CD4-positive, CD25-positive, alpha-beta regulatory T cell (primary cell): ENCODE results near the gene ATIC. TPM values are rescaled to one million over a fixed set of nuclear protein-coding genes. Genes with fewer than 3 reads are reported as not detected.

Experiments used
- ATAC-seq, 2 donors: fragments of 150-1000 bp; cut with Tn5 transposase; one replicate each; pipeline ENCODE4 v1.10.0; 2021; ENCODE audit warnings: low read depth in 2 of 2, moderate number of reproducible peaks in 2 of 2, moderate library complexity in 1 of 2
- DNase-seq, 3 donors: peaks; one replicate each; pipeline versions ENCODE4 v3.0.0 to v3.0.0-alpha.2; 2012 to 2022; ENCODE audit warnings: mixed read lengths in 1 of 3
- H3K27ac ChIP-seq: one replicate; pipeline ENCODE4 v1.7.0; 2013; ENCODE audit warnings: mild to moderate bottlenecking, low read length; ENCODE audit not compliant: insufficient read depth, poor library complexity, severe bottlenecking
- H3K27me3 ChIP-seq: one replicate; pipeline ENCODE4 v1.7.0; 2013; ENCODE audit warnings: low read length; ENCODE audit not compliant: control insufficient read depth, insufficient read depth
- H3K36me3 ChIP-seq: one replicate; pipeline ENCODE4 v1.7.0; 2013; ENCODE audit warnings: mild to moderate bottlenecking, low read length, moderate library complexity; ENCODE audit not compliant: control insufficient read depth, insufficient read depth
- H3K4me1 ChIP-seq: 2 replicates; pipeline ENCODE4 v1.7.0; 2013; ENCODE audit warnings: mild to moderate bottlenecking, low read length; ENCODE audit not compliant: insufficient read depth, control insufficient read depth, poor library complexity, severe bottlenecking
- H3K4me3 ChIP-seq: one replicate; pipeline ENCODE4 v1.7.0; 2013; ENCODE audit warnings: low read depth, mild to moderate bottlenecking, low read length, moderate library complexity
- H3K9me3 ChIP-seq, 2 experiments: 1 replicate in 1 of 2; 2 replicates in 1 of 2; pipeline ENCODE4 v1.7.0; 2013; ENCODE audit warnings: low read length in 2 of 2, mild to moderate bottlenecking in 1 of 2, moderate library complexity in 1 of 2; ENCODE audit not compliant: control insufficient read depth in 2 of 2
- H3K27ac Mint-ChIP-seq, 3 donors: one replicate each; pipeline ENCODE4 v1.8.0; 2020 to 2022; ENCODE audit warnings: mild to moderate bottlenecking in 3 of 3, mixed read lengths in 3 of 3, moderate library complexity in 2 of 3
- H3K27me3 Mint-ChIP-seq: one replicate; pipeline ENCODE4 v1.8.0; 2022; ENCODE audit warnings: mild to moderate bottlenecking, mixed read lengths
- H3K36me3 Mint-ChIP-seq: one replicate; pipeline ENCODE4 v1.8.0; 2020; ENCODE audit warnings: mixed read lengths
- H3K4me1 Mint-ChIP-seq, 4 donors: one replicate each; pipeline ENCODE4 v1.8.0; 2020 to 2022; ENCODE audit warnings: mixed read lengths in 4 of 4, mild to moderate bottlenecking in 1 of 4
- H3K4me3 Mint-ChIP-seq, 4 donors: one replicate each; pipeline ENCODE4 v1.8.0; 2020 to 2022; ENCODE audit warnings: mild to moderate bottlenecking in 4 of 4, mixed read lengths in 4 of 4, moderate library complexity in 3 of 4
- H3K9me3 Mint-ChIP-seq, 7 donors: one replicate each; pipeline ENCODE4 v1.8.0; 2020 to 2022; ENCODE audit warnings: mixed read lengths in 7 of 7, mild to moderate bottlenecking in 3 of 7, moderate library complexity in 2 of 7
- polyA plus RNA-seq, 4 donors: library from polyadenylated mRNA; unstranded; fragments of 300-500 nt; fragmentation: Illumina TruSeq; gene quantifications; one replicate each; pipeline ENCODE4 v1.2.3, GENCODE V29; 2021
- total RNA-seq: library from RNA; stranded (reverse); gene quantifications from one replicate; pipeline ENCODE4 v1.2.3, GENCODE V29; 2022

The ATIC gene
- total and polyA plus RNA-seq, 5 donors from 2014 or later, result 48.8 to 165 (median 142) TPM

GRCh38 chr2:215399067-215399716 is 87.3 kb downstream of the ATIC start:
- no peaks in the 10 kb centered on the region for H3K36me3 ChIP-seq
- DNase-seq, result no peak
- no peak overlapping the region for H3K4me3 ChIP-seq
- H3K27ac ChIP-seq, result no peak overlapping the region
- peaks cover 9% of the 10 kb centered on the region for H3K27me3 Mint-ChIP-seq
- ATAC-seq, result no peak
- H3K4me1 Mint-ChIP-seq, result no peaks in the 10 kb centered on the region
- H3K9me3 Mint-ChIP-seq, result no peaks in the 10 kb centered on the region
- no peak overlapping the region for H3K27ac Mint-ChIP-seq
- H3K36me3 Mint-ChIP-seq, result no peaks in the 10 kb centered on the region
- H3K9me3 ChIP-seq, result no peaks in the 10 kb centered on the region
- peaks cover 1% of the 10 kb centered on the region for H3K27me3 ChIP-seq
- no peak overlapping the region for H3K4me3 Mint-ChIP-seq
- no peaks in the 10 kb centered on the region for H3K4me1 ChIP-seq

Other genes starting within 250 kb of the ATIC start
- gene ABCA12, start 173.4 kb upstream of the ATIC start, total RNA-seq, result not detected
- not detected for gene ABCA12, start 173.4 kb upstream of the ATIC start, polyA plus RNA-seq
- gene FN1, start 124.0 kb downstream of the ATIC start, total RNA-seq, result 0.72 TPM
- under 1 TPM in 3 of 4 donors, not detected in 1; 0.45 to 0.89 (median 0.84) TPM for gene FN1, start 124.0 kb downstream of the ATIC start, polyA plus RNA-seq